Ovary (tissue), 9 donors: ENCODE measurements around the gene MECR. TPM values are rescaled to one million over a fixed set of nuclear protein-coding genes. Genes with fewer than 3 reads are reported as not detected.
A peak's percentile ranks its signal among the peaks of the same experiment; 100 is the strongest.
"Not testable (repeated sequence)": the region's sequence is repeated elsewhere in the genome, so short reads cannot be mapped to it uniquely, and the experiment has no call there.

Experiments
- DNase-seq, 5 donors: peaks; one replicate each; pipeline ENCODE4 v3.0.0-alpha.2; 2019 to 2020
- H3K27ac ChIP-seq, 2 donors: fragments of 200-600 bp; one replicate each; pipeline versions ENCODE4 v1.5.1 to v1.8.0; 2019 to 2022
- H3K27me3 ChIP-seq: fragments of 200-600 bp; one replicate; pipeline ENCODE4 v1.8.0; 2022
- H3K36me3 ChIP-seq: fragments of 200-600 bp; sonication (generic); one replicate; pipeline ENCODE4 v1.5.1; 2019
- H3K4me1 ChIP-seq: one replicate; pipeline ENCODE4 v1.8.1; 2013; ENCODE audit warnings: mild to moderate bottlenecking, moderate library complexity; ENCODE audit not compliant: insufficient read depth
- H3K4me3 ChIP-seq: fragments of 200-600 bp; sonication (generic); one replicate; pipeline ENCODE4 v1.5.1; 2017
- H3K9me3 ChIP-seq, 2 donors: fragments of 200-600 bp in 1 of 2; sonication (generic) in 1 of 2; one replicate each; pipeline versions ENCODE4 v1.5.1 to v1.8.1; 2013 to 2019; ENCODE audit warnings: mild to moderate bottlenecking in 1 of 2, moderate library complexity in 1 of 2
- EP300 ChIP-seq: sonication (generic); formaldehyde crosslinking; IDR thresholded peaks from one replicate; pipeline ENCODE4 v1.6.1; 2017; ENCODE audit warnings: antibody characterized with exemption
- POLR2A ChIP-seq: fragments of 450-650 bp; IDR thresholded peaks from one replicate; pipeline ENCODE4 v1.6.1; 2017; ENCODE audit warnings: antibody characterized with exemption, mild to moderate bottlenecking, moderate library complexity
- WGBS, 3 donors: extraction: QIAGEN DNeasy Blood & Tissue Kit in 1 of 3; methylation state at CpG; one replicate each; pipeline versions ENCODE4 v1.1.5 to v1.1.7; 2013 to 2017; 5-methylcytosine and 5-hydroxymethylcytosine counted together
- intact Hi-C, 4 donors: fragments of 100-400 bp; cut with DNase I; formaldehyde crosslinking; loops; one replicate each; pipeline versions ENCODE4 v1.11.0 to v1.15.1; 2022 to 2023
- polyA plus RNA-seq, 2 donors: library from polyadenylated mRNA; stranded (reverse); fragments of 200-250 nt in 1 of 2; fragments of 350-450 nt in 1 of 2; fragmentation: Illumina TruSeq in 1 of 2; extraction: RNeasy Lipid Tissue Mini Kit (QIAGEN cat#74804) in 1 of 2; gene quantifications; one replicate each; pipeline ENCODE4 v1.2.3, GENCODE V29; 2013 to 2014
- total RNA-seq, 7 donors: library from RNA; depleted of rRNA in 2 of 7; stranded (reverse); fragments of >200 nt in 2 of 7; fragmentation: NEBNext Ultra II Directional in 3 of 7; extraction: Animal tissue kit (Norgen Biotek cat#: 25700) in 3 of 7; gene quantifications; one replicate each; pipeline versions ENCODE4 v1.1.0 to v1.2.4, GENCODE V29; 2016 to 2023
- TF ChIP-seq, protein P1 (sequence below), 3 donors: fragments of 450-650 bp in 2 of 3; fragments of 200-600 bp in 1 of 3; IDR thresholded peaks; one replicate each; pipeline versions ENCODE4 v1.5.1 to v1.8.0; 2016 to 2022; ENCODE audit warnings: antibody characterized with exemption in 3 of 3, mild to moderate bottlenecking in 1 of 3
- donor health status: DM: no; HTN: no; CAD: no; lungs with moderate emphysema.
- donor health status: DM: no; HTN: no; CAD: no.
- donor health status: Bipolar disorder and iron deficiency.
- donor health status: DM: yes; HTN: yes; CAD: no.
- donor health status: DM: no; HTN: no; CAD: no.
- donor health status: DM: yes; HTN: yes; CAD: no.

The MECR gene
- total and polyA plus RNA-seq, 9 donors: 11.9 to 33.9 (median 20.2) TPM

GRCh38 chr1:29237129-29237821 is 6.5 kb upstream of the MECR start:
- DNase-seq: peak; percentile 54 to 79 (median 65)
- H3K36me3 ChIP-seq: no peaks in the 10 kb centered on the region
- no peaks in the 10 kb centered on the region for H3K9me3 ChIP-seq
- TF ChIP-seq EP300 (no peak), POLR2A (no peak)
- TF ChIP-seq, protein P1, sequence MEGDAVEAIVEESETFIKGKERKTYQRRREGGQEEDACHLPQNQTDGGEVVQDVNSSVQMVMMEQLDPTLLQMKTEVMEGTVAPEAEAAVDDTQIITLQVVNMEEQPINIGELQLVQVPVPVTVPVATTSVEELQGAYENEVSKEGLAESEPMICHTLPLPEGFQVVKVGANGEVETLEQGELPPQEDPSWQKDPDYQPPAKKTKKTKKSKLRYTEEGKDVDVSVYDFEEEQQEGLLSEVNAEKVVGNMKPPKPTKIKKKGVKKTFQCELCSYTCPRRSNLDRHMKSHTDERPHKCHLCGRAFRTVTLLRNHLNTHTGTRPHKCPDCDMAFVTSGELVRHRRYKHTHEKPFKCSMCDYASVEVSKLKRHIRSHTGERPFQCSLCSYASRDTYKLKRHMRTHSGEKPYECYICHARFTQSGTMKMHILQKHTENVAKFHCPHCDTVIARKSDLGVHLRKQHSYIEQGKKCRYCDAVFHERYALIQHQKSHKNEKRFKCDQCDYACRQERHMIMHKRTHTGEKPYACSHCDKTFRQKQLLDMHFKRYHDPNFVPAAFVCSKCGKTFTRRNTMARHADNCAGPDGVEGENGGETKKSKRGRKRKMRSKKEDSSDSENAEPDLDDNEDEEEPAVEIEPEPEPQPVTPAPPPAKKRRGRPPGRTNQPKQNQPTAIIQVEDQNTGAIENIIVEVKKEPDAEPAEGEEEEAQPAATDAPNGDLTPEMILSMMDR (IDR thresholded peaks at IDR 0.05): no peak
- 0 to 1% (median 0%) methylated on average over 44 to 79 of the region's 79 CpGs for WGBS, 3 donors
- no peaks in the 10 kb centered on the region for H3K27me3 ChIP-seq
- intact Hi-C loops: loop anchor here (2.0 to 10.0 kb wide), 7 partner anchors 848 to 1548 kb away; no protein-coding TSS in a partner anchor
- H3K27ac ChIP-seq: peak overlapping the region; percentile 55 to 60
- peak overlapping the region; percentile 58 for H3K4me3 ChIP-seq
- peaks cover 6% of the 10 kb centered on the region for H3K4me1 ChIP-seq

GRCh38 chr1:29236712-29237128 is 6.0 kb upstream of the MECR start:
- WGBS, 3 donors: 0 to 1% (median 1%) methylated on average over 30 of the region's 30 CpGs
- intact Hi-C loops: loop anchor here (2.0 to 10.0 kb wide), 7 partner anchors 848 to 1548 kb away; no protein-coding TSS in a partner anchor
- peak overlapping the region in 1 of 2 donors; percentile 60 for H3K27ac ChIP-seq
- H3K4me3 ChIP-seq: peak overlapping the region; percentile 58
- no peaks in the 10 kb centered on the region for H3K36me3 ChIP-seq
- no peaks in the 10 kb centered on the region for H3K27me3 ChIP-seq
- peaks cover 6% of the 10 kb centered on the region for H3K4me1 ChIP-seq
- TF ChIP-seq, protein P1 (IDR thresholded peaks at IDR 0.05): no peak
- TF ChIP-seq POLR2A: peak; percentile 4
- H3K9me3 ChIP-seq: no peaks in the 10 kb centered on the region
- DNase-seq: no peak

GRCh38 chr1:29235955-29236711 is 5.4 kb upstream of the MECR start, which contains the start of gene PTPRU:
Gene PTPRU, plus strand, starts transcription at chr1:29236522. Its CDS starts 123 bp downstream, at chr1:29236645.
- TF ChIP-seq EP300 (no peak), POLR2A (peak; percentile 53)
- TF ChIP-seq, protein P1 (IDR thresholded peaks at IDR 0.05): peak; percentile 30 to 99 (median 98)
- Histone ChIP-seq H3K27ac (peak within 1 kb of the TSS; percentile 55 to 60), H3K9me3 (no peaks in the 10 kb centered on the region), H3K4me1 (peaks cover 6% of the 10 kb centered on the region), H3K27me3 (no peaks in the 10 kb centered on the region), H3K36me3 (no peaks in the 10 kb centered on the region), H3K4me3 (peak within 1 kb of the TSS; percentile 58)
- intact Hi-C loops: loop anchor here (2.0 to 10.0 kb wide), 7 partner anchors 849 to 1549 kb away; no protein-coding TSS in a partner anchor
- 3 to 6% (median 5%) methylated on average over 36 to 82 of the region's 82 CpGs for WGBS, 3 donors
- DNase-seq: peak; percentile 76 to 92 (median 86)

GRCh38 chr1:29234881-29235280 is 4.1 kb upstream of the MECR start:
- DNase-seq, H3K9me3 ChIP-seq, H3K36me3 ChIP-seq, H3K4me1 ChIP-seq, H3K4me3 ChIP-seq, H3K27ac ChIP-seq, H3K27me3 ChIP-seq: not testable (repeated sequence)
- whole genome bisulfite sequencing, 3 donors: 86 to 93% (median 88%) methylated on average over 9 of the region's 9 CpGs
- intact Hi-C loops: loop anchor here (5.0 to 10.0 kb wide), 5 partner anchors 850 to 1550 kb away; no protein-coding TSS in a partner anchor
